NCI-H345 treated with DMSO at 0.1 percent for 48 hours (cell line): ENCODE data around the gene MACO1.
A peak's percentile ranks its signal among the peaks of the same experiment; 100 is the strongest.
"Not testable (repeated sequence)": the region's sequence is repeated elsewhere in the genome, so short reads cannot be mapped to it uniquely, and the experiment has no call there.

ENCODE experiments used
- DNase-seq: peaks from one replicate; lab custom pipeline; 2025; ENCODE audit not compliant: unreplicated experiment; lab: John Stamatoyannopoulos, UW

MACO1 gene

DNA sequence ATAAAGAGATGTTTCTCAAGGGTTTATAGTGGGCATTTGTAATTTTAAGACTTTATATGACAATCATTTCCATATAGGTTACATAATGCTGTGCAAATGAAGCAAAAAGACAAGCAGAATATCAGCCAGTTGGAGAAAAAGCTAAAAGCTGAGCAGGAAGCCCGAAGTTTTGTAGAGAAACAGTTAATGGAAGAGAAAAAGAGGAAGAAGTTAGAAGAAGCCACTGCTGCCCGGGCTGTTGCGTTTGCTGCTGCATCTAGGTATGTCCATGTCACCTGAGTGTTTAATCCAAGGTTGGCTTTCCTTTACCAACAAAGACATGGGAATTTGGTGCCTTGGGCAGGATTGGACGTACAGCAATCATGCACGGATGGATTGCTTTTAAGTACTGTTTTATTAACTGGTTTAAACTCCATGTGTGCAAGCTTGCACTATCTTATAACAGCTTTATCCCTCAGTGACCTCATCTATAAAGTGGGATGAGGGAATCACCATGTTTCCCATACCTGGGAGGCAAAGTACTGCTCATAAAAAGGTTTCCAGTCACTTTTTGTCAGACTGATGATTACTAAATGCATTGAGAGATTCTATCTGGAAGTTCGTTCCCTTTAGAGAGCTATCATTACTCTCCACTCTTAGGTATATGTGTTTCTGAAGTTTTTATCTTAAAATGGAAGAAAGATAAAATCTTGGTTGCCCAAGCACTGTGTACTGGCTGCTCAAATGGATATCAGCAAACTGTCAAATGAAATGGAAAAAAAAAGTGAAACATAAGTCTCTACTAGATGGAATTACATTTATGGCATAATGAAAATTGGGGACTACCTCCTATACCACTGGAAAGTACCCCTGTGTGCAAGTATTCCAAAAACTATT, 55.1 kb downstream of the MACO1 start:
- DNase-seq: no peak

DNA sequence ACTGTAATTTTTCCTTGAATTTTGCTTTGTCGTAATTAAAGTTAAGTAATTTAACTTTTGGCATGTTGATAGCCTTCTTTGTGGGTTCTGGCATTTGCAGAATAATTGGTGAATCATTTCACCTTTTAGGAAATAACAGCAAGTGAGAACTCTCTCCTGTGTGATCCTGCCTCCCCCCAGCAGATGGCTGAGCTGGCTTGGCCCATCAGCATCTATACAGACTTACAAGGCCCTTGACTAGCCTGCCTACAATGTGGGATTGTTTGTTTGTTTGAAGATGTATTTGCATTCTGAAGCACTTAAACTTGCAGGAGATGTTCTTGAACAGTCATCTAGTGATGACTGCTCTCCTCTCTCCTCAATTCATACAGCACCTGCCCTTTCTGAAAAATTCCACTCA, 55.9 kb downstream of the MACO1 start:
- peak; percentile 53 for DNase-seq

DNA sequence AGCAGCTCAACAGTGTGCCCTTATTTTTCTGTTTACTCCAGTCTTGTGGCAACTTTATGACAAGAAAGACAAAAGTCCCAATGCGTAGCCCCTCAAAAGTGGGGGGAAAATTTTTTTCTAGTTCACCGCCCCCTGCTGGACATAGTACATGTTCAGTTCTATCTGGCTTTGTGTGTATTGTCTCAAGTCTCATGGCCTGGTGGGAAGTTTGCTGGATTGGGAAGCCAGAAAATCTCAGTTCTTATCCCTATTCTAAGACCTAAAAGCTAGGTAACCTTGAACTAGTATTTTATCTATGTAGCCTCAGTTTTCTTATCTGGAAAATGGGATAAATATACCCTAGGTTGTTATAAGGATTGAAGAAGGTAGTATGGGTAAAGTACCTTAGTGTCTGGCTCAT, 56.9 kb downstream of the MACO1 start:
- DNase-seq: no peak

DNA sequence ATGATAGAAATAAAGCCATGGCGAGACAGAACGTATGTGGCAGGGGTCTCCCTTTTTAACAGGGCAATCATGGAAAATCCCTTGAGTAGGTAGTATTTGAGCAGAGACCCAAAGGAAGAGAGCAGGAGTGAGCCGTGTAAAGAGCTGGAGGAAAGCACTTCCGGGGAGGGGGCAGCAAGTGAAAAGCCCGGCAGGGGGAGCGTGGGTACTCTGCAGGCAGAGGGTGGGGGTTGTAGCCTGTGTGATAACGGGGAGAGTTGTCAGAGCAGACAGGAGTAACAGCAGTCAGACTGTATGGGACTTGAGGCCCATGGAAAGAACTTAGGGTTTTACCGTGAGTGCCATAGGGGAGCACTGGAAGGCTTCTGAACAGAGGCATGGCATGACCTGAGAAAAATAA, 61.6 kb downstream of the MACO1 start:
- DNase-seq: no peak

DNA sequence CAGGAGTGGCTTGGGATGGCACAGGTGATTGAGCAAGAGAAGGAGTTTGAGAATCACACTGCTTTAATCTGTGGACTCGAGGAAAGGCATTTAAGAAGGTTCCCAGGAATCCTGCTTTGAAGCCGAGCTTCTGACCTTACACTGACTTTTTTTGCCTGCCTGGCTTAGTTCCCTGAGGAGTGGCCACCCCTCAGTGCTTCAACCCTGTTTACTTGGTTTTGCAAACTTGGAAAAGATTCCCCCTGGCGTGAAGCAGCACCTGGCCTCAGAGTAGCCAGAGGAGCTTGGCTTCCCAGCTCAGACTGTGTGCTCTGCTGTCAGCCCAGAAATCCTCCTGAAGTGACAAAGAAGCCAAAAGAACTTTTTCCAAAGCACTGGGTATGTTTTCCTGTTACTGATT, 64.3 kb downstream of the MACO1 start:
- no peak for DNase-seq

DNA sequence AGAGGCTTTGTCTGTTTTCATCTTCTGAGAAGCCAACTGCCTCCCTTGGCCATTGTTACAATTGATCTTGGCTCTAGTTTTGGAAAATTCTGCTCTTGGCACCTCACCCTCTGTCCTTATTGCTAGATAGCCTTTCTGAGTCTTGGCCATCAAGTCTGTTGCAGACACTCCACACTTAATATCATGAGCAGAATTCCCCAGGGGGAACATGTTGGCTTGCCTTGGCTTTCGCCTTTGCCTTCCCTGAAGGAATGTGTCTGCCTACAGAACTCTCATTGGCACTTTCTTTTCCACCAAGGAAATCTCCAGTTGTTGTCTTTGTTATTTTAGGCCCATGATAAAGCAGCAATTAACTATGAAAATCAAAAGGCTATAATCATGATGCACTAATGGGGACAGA, 70.0 kb downstream of the MACO1 start:
- no peak for DNase-seq

DNA sequence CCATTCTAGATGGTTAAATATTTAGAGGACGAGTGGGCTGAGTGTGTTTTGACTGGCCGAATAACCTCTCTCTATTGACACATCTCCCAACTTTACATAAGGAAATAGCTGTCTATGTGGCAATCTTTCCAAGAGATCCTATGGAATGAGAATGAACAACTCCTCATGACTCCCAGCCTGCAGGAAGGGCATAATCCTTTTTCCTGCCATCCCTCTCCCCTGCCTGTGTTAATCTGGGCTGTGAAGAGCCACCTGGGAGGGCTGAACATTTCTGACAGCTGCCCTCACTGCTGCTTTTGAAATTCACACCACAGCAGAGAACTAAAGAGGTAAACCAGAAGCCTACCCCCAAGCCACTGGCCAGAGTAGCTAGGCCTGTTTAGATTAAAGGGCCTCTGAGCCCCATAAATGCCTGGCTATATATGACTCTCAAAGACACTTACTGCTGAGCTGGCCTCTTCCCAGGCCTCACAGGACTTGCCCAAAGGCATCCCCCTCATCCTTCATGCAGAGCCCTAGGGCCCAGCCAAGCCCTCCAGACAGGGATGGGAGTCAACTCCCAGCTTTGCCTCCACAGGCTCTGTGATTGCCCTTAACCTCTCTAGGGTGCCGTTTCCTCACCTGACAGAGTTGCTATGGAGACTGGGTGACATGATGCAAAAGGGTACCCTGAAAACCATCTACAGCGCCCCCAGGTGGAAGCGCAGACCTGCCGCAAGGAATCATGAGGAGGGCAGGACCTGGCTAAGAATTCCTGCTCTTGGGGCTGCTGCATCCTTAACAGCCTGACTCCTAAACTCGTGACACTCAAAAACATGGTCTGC, 70.8 kb downstream of the MACO1 start:
- no peak for DNase-seq

DNA sequence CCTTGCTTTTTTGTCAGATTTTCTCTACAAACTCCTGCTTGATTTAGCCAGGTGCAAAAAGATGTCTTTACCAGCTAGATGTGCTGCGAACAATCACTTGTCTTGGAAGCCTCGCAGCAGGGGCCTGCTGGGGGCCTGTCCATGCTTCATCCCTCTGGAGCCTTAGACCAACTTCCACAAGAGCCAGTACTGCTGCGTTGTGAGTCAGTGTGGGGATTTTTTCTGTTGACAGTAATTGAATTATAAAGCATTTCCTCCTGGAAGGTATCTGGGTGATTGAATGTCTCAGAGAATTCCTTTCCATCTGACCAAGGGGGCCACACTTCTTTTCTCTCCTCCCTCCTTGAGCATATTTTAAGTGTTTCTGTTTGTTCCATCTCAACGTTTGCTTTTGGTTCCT, 72.3 kb downstream of the MACO1 start:
- DNase-seq: no peak

DNA sequence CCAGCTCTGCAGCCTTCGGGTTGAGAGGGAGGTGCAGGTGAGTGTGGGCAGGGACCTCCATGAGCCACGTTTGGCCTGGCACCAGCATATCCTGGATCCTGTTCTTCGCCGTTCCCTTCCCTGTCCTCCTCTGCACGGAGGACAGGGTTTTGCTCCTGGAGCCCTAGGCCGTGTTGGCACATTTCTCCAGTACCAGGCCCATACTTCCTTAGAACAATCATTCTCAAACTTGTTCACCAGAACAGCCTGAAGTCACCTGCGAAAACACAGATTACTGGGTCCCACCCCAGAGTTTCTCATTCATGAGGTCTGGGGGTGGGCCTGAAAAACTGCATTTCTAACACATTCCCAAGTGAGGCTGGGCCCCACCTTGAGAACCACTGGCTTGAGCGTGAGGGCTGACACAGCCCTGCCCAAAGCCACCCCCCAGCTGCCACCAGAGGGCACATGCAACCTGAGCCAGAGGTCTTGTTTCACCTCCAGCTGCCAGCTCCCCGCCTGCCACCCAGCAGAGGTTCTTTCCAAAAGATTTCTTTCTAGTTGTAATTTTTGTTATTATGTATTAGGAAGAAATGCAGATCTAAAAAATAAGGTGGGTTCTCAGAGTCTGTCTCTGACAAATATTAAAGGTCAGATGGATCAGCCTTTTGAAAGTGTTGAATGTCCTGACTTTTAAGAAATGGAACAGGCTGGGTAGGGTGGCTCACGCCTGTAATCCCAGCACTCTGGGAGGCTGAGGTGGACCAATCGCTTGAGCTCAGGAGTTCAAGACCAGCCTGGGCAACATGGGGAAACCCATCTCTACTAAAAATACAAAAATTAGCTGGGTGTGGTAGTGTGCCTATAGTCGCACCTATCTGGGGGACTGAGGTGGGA, 73.1 kb downstream of the MACO1 start:
- peak; percentile 8 for DNase-seq

DNA sequence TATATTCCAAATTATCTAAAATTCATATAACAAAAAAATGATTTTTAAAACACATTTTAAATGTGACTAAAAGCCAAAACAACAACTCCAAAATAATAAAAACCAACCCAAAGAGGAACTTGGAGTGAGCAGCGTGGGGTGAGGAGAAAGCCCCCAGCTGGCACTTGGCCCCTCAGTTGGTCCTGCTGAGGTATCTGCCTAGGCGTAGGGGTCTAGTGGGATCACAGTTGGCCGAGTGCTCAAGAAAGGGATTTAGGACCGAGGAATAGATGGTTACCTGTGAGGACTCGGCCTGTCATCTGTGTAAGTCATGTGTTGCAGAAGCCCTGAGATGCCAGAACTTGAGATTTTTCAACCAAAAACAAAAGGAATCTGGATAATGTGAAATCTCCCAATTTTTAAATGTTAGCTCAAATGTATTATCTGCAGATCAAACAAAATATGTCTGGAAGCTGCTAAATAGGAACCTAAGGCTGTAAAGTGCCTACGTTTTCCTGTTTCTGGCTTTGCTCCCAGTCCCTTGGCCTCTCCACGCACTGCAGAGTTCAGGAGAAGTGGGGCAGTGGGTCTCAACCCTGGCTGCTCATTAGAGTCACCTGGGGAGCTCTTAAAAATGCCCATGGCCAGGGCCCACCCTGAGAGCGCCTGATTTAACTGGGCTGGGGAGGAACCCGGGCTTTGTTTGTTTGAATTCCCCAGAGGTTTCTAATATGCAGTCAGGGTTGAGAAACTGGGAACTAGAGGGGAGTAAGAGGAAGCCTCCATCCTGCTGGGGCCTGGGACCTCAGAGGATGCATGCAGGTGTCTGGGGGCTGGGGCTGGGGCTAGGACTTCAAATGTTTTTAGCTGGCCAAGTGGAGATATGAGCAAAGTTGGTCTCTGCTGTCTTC, 74.3 kb downstream of the MACO1 start:
- no peak for DNase-seq

DNA sequence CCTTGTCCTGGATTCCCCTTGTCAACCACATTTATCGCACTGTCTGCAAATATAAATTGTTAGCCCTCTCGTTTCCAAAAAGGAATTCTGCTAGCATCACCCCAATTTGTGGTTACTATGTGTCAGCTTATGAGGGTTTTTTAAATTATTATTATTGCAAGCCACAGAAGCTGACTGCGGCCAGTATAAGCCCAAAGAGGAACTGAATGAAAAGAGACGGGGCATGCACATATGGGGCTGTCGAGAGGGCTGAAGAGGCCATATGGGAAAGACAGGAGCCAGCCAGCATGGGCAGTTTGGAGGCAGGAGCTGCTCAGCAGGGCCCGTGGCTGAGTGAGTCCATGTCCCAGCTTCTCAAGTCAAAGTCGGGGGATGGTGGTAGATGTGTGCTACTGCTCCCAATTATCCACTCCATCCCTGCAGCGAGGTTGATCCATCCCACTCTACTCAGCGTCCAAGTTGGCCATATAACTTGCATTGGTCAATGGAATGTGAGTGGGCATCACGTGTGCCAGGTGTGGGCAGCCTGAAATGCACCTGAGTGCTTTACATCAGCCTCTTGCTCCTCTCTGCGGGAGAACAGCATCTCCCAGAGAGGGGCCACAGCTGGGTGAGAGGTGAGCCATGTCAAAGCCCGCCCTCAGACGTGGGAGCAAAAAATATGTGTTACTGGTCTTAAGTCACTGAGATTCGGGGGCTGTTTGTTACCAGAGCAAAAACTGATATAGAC, 75.1 kb downstream of the MACO1 start:
- DNase-seq: no peak

DNA sequence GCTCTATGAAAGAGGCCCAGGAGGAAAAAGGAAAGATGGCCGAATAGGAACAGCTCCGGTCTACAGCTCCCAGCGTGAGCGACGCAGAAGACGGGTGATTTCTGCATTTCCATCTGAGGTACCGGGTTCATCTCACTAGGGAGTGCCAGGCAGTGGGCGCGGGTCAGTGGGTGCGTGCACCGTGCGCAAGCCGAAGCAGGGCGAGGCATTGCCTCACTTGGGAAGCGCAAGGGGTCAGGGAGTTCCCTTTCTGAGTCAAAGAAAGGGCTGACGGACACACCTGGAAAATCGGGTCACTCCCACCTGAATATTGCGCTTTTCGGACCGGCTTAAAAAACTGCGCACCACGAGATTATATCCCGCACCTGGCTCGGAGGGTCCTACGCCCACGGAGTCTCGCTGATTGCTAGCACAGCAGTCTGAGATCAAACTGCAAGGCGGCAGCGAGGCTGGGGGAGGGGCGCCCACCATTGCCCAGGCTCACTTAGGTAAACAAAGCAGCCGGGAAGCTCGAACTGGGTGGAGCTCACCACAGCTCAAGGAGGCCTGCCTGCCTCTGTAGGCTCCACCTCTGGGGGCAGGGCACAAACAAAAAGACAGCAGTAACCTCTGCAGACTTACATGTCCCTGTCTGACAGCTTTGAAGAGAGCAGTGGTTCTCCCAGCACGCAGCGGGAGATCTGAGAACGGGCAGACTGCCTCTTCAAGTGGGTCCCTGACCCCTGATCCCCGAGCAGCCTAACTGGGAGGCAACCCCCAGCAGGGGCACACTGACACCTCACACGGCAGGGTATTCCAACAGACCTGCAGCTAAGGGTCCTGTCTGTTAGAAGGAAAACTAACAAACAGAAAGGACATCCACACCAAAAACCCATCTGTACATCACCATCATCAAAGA, 76.1 kb downstream of the MACO1 start:
- DNase-seq: not testable (repeated sequence)

DNA sequence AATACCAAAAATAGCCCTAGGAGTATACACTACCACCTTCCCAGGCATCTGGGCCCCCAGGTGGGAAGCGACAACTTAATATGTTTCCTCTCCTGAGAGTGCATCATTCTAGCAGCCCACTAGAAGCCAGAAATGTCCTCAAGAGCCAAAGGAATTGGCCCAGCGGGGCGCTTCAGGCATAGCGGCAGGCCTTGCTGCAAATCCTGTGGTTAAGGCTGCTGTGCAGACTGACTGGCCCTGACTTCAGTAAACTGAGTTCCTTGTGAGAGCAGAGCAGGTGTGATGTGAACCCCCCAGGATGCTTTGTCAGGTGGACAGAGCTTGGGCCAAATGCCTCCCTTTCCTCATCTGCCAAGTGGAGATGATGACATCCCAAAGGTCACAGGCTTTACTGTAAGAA, 83.0 kb downstream of the MACO1 start:
- no peak for DNase-seq

DNA sequence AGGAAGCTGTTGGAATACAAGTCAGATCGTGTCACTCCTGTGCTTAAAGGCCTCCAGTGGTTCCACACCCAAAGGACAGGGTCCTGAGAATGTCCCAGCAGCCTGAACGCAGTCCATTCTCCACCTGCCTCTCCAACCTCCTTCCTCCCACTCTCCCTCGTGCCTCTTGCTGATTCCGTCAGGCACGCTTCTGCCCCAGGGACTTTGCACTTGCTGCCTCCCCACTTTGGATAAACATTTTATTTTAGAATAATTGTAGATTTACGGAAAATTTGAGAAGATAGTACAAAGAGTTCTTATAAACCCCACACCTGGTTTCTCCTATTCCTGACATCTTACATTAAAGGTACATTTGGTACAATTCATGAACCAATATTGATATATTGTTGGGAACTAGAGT, 84.3 kb downstream of the MACO1 start:
- DNase-seq: no peak

DNA sequence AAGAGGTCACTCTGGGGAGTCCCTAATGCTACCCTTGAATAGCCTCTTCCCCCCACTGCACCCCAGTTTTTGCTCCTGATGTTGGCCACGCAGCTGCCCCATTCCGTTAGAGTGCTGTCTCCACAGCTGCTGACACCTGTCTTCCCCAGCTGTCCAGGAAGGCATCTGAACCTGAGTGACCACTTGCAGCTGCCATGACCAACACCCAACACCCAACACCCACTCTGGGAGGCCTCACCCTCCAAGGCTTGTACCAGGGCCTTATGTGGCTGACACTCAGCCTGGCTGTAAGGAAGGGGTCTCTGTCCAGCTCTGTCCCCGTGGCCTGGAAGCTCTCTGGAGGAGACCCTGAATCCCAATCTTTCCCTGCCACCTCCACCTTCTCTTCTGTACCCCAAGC, 86.0 kb downstream of the MACO1 start:
- DNase-seq: no peak

DNA sequence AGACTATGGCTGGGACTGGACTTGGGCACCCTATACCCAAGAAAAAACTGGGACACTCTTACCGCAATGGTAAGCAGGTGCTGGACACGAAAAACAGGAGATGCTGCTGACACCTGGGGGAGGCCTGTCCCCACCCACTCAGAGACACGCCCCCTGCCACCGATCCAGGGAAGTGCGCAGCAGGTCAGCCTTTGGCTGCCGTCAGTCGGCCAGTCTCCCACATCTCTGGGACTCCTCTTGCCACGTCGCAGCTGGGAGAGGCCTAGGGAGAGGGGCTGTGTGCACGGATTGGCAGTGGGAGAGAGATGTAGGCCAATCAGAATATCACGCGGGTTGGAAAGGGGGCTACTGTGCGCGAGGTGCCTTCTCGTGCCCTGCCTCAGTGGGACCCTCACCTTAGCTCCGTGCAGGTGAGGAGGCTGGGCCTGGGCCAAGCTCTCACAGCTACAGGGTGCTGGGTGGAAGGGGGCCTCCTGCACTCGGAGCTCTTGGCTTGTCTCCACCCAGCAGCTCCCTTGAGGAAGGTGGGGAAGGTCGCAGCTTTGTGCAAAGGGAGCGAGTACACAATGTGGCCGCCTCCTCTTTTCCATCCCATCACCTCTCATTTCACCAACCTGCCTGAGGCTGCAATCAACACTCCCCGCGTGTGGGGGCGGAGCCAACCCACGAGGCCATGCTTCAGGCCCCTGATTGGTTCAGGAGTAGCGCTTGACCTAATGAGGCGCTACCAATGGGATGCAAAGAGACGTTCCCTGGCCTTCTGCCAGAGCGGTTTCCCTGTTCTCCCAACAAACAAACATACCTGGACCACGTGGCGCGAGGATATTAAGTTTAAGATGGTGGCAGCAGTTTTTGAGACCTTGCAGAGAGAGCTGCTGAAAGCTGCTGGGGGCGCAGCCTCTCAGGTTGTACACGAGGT, 87.0 kb downstream of the MACO1 start:
- no peak for DNase-seq

DNA sequence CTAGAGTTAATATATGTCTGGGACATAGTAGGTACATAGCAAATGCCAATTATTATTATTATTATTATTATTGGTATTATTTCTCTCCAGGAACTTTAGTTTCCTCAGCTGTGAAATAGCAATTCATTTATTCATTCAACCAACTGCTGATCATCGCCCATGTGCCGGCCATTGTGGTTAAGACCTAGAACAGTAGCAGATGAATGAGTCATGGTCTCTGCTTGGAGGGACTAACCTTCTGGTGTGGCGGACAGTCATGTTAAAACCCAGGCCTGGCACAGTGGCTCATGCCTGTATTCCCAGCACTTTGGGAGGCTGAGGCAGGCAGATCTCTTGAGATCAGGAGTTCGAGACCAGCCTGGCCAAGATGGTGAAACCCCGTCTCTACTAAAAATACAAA, 88.9 kb downstream of the MACO1 start:
- no peak for DNase-seq
